Activated naive CD4-positive, alpha-beta T cell treated with Interleukin-2 at 50 U/mL for 16 hours (primary cell): ENCODE data around the gene CIC.
"Not testable (repeated sequence)": the region's sequence is repeated elsewhere in the genome, so short reads cannot be mapped to it uniquely, and the experiment has no call there.

Experiments
- DNase-seq: peaks from one replicate; pipeline ENCODE4 v3.0.0-alpha.2; 2020

Gene CIC

DNA sequence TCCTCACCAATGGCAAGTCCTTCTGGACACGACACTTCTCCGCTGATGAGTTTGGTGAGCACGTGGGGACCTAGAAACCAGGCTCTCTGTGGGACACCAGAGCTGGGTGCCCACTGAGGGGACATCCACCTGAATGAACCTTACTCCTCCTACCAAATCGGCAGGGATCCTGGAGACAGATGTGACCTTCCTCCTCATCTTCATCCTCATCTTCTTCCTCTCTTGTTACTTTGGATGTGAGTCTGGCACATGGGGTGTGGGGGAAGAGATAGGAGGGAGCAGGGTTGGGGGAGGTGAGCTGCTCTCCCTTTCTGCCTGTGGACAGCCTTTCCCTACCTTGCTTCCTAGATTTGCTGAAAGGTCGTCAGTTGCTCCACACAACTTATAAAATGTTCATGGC lies 46.0 kb downstream of the CIC start:
- no peak for DNase-seq

DNA sequence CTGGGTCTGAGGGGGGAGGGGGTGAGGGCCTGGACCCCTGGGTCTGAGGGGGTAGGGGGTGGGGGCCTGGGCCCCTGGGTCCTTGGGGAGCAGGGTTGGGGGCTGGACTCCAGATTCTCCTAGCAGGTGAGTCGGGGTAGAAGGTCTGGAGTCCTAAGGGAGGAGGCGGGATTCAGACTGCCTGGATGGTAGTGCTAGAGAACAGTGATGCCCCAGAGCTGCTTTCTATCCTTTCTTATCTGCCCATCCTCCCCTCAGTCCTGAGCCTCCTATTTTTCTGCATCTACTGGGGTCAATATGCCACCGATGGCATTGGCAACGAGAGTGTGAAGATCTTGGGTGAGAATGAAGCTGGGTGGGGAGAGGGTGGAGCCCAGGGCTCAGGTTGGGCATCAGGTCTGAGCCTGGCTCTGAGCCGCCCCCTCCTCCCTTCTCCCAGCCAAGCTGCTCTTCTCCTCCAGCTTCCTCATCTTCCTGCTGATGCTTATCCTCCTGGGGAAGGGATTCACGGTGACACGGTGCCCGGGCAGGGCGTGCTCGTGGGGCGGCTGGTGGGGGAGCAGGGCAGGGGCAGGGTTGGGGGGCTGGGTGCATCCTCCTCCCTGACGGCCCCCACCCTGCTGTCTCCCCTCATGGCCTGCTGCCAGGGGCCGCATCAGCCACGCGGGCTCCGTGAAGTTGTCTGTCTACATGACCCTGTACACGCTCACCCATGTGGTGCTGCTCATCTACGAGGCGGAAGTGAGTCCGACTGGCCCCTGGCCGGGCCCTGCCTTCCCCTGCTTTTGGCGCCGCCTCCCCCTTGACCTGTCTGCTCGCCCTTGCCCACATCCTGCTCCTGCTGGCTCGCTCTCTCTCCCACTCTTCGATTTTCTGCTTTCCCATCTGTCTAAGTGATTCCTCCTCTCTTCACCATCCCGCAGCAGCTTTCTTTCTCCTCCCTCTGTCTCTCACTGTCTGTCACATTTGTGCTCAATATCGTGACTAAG lies 47.5 kb downstream of the CIC start:
- no peak for DNase-seq

DNA sequence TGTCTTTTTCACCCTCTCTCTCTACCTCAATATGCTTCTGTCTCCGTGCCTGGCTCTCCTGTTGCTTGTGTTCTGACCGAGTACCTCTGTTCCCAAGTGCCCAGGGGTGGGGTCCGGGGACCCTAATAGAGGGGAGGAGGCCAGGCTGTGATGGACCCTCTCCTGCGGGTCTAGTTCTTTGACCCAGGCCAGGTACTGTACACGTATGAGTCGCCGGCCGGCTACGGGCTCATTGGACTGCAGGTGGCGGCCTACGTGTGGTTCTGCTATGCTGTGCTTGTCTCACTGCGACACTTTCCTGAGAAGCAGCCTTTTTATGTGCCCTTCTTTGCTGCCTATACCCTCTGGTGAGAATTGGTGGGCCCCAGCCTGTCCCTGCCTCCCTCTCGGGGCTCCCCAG lies 48.5 kb downstream of the CIC start:
- DNase-seq: no peak

DNA sequence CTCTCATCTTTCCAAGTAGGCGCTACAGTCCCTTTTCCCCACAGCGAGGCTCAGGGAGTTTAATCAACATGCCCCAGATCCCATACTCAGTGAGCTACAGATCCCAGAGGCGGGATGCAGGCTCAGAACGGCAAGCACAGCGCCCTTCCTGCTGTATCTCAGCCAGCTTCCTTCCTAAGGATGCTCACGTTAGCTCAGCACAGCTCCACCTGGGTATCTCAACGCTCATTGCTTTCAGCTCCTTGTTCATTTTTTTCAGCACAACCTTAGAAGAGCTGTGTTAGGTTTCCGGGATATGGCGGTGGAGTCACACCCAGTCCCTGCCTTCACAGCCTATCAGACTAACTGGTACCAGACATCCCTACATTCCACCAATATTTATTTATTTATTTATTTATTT lies 53.3 kb downstream of the CIC start:
- DNase-seq: no peak

DNA sequence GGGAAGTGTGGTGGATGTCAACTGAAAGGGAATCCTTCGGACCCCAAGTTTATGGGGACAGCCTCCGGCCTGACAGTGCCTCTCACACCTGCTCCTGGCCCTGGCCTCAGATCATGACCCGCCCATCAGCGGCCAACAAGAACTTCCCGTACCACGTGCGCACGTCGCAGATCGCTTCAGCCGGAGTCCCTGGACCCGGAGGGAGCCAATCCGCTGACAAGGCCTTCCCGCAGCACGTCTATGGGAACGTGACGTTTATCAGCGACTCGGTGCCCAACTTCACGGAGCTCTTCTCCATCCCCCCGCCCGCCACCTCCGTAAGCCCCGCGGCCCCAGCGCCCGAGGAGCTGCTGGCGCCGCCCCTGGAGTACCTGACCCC lies 54.4 kb downstream of the CIC start:
- no peak for DNase-seq

DNA sequence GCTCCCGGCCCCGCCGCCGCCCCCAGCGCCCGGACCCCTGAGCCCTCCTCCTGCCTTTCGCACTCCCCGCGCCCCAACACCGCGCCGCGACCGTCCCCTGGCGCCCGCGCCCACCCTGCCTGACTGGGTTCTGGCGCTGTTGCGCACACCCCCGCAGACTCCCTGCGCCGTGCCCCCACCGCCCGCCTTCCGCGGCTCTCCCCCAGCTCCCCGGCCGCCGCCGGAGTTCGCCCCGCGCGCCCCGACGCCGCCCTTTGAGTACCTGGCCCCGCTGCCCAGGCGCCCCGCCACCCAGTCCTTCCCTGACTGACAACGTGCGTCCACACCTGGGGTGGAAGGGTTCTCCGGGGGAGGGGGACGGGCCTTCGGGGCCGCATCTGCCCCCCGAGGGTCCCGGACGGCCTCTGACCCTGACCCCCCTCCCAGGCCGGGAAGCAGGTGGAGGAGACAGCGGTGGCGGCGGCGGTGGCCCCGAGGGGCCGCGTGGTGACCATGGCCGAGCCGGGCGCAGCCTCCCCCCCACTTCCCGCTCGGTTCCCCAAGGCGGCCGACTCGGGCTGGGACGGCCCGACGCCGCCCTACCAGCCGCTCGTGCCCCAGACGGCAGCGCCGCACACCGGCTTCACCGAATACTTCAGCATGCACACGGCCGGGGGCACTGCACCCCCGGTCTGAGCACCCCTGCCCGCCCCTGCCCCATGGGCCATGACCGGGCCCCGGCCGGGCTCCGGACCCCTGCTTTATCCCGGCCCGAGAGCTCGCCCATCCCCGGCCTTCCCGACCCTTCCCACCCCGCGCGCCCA lies 55.0 kb downstream of the CIC start:
- peak; percentile 31 for DNase-seq

DNA sequence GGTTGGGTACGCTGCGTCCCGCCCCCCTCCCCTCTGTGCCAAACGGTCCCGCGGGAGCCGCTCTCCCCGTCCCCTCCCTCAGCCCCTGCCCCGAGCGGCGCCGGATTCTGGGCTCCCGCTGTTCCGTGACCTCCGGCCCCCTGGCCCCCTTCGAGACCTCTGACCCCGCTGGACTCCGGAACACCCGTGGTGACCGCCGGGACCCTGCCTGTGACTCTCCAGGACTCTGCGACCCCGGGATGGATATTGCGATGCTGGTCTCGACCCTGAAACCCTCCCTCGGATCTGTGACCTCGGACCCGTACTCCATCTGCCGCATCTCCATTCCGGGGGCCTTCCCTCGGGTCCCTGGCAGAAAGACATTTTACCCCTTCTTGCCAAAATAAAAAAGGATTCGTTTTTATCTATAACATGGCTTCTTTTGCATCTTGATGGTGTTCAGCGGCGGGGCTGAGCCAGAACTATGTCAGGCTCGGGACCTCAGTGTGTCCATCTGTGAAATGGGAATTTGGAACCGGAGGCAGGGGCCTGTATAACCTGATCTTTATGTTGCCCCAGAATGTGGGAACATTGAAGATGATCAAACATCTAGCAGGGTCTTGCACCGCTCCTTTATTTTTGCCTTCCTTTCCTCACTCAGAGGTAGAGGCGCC lies 55.7 kb downstream of the CIC start:
- no peak for DNase-seq

DNA sequence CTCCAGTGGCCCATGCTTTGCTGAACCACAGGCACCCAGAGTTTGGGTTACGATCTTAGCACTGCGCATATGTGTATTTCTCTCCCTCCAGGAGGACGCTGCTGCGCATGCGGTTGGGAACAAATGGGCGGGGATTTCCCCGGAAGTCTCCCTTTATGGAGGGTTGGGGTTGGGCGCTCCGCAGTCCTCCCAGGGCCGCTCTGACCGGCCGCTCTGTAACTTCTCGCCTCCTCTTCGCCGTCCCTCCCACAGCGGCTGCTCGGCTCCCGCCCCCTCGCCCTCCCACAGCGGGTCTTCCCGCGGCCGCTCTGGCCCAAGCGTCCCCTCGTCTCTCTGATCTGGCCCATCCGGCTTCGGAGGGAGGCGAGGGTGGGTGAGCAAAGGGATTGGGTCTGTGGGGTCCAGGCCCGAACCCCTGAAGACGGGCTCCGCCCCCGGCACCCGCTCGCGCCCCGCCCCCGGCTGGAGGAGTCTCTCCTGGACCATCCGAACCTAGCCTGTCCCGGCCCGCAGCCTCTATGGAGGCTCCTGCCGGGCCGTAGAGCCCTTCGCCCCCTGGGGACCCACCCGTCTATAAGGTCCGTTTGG lies 56.4 kb downstream of the CIC start, which contains the start of gene MEGF8:
Gene MEGF8, plus strand, starts transcription at position 328 of the 588 bp plus-strand sequence. CDS start 609 bp downstream, outside the sequence.
- DNase-seq: peak; percentile 99

DNA sequence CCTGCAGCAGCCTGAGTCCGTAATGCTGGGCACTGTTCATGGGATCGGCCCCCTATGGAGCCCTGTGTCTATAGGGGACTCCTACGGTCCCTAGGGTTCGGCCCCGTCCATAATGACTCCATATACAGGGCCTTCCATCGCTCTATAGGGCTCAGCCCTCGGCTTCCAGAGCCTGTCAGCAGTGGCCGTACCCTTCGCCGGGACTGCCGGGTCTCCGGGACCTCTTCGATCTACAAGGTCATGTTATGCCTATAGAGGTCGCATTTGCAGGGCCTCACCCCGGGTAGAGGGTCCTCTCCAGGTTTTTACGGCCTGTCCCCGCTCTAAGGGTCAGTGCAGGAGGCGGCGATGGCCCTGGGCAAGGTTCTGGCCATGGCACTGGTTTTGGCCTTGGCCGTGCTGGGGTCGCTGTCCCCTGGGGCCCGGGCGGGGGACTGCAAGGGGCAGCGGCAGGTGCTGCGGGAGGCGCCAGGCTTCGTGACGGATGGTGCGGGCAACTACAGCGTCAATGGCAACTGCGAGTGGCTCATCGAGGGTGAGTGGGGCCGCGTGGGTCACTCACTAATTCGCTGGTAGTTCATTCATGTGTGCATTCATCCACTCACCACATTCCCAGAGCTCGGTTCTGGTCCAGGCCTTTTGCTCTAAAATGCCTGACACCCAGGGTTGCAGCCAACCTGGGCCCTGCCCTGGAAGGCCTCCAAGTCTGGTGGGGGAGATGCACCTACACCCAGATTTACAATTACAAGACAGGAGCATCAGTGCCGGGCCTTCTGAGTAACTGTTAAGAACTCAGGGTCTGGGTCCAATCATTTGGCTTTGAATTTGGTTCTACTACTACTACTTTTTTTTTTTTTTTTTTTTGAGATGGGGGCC lies 57.1 kb downstream of the CIC start:
- DNase-seq: peak; percentile 21

DNA sequence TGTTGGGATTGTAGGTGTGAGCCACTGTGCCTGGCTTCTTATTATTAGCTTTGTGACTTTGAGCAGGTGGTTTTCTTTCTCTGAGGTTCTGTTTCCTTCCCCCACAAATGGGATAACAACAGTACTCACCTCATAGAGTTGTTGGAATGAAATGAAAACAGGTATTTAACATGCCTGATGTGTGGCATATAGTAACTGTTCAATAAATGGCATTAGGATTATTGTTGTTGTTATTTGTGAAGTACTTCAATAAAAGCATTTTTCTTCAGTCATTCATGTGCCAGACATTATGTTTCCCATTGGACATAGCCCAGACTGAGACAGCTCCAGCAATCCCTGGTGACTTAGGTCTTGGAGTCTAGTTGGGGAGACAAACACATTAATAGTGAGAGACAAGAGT lies 57.9 kb downstream of the CIC start:
- DNase-seq: no peak

DNA sequence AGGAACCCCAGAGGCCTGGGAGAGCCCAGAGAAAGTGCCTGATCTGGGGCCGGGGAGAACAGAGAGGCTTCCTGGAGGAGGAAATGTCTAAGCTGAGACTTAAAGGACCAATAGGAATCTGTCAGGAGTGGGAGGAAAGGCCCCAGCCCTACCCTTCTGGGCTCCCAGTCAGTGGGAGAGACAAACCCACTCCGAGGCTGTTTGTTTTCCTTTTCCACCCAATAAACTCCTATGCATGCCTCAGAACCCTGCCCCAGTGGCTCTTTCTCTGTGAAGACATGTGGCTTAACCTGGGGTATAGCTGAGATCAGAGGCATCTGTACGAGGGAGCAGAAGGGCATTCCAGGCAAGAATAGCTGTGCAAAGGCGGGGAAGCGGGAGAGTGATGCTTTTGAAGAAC lies 58.3 kb downstream of the CIC start:
- no peak for DNase-seq

DNA sequence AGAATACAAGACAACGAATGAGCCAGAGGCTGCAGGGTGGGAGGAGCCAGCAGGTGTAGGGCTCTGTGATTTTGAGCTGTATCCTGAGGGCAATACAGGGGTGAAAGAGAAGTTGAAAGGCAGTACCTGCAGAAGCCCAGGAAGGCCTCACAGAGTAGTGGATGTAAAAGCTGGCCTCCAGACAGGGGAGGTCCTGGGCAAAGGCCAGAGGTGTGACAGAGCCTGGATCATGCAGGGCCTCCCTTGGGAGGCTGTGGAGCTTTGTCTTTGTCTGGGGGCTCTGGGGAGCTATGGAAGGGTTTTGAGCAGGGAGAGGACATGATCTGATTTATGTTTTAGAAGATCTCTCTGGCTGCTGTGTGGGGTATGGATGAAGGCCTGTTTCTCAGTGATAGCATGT lies 59.1 kb downstream of the CIC start:
- no peak for DNase-seq

DNA sequence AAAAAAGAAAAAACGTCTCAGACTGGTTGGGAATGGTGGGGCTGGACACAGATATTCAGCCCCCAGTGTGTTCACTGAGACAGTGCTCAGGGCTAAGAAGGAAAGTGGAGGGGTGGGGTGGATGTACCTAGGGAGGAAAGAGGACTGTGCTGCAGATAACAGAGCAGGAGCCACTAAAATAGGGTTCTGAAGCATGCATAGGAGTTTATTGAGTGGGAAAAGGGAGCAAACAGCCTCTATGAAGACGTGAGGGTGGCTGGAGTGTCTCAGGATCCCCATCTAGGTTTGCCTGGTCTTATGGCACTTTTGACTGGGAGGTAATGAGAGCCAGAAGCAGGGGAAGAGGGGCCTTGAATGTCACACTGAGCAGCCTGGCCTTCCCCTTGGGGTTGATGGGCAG lies 59.8 kb downstream of the CIC start:
- no peak for DNase-seq

DNA sequence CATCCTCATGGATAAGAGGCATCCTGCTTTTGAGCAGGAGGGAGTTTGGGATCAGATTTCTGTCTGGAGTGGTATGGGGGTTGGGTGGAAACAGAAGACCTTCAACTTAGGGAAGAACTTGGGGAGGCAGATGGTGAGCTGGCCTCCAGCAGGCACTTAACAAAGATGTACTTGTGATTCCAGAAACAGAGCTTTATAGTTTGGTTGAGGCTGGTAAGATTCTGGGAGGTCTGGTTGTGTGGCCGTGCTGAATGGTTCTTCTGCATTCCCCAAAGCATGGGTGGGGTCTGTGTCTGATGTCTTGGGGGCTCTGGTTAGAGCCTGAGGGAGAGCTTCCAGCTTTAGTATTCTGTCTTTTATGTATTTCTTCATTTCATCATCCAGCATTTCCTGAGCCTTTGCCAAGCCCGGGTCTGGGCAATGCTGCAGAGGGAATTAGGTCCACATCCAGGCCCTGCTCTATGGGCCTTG lies 61.2 kb downstream of the CIC start:
- DNase-seq: no peak

DNA sequence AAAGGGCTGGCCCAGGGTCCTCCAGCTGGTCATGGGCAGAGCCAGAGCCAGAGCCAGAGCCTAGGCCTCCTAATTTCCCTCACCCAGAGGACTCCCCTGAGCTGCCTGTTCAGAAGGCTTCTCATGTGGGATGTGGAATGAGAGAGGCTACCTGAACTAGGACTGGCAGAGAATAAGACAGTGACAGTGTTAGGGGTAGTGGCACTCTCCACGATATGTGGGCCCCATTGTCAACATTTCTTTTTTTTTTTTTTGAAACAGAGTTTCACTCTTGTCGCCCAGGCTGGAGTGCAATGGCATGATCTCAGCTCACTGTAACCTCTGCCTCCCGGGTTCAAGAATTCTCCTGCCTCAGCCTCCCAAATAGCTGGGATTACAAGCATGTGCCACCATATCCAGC lies 62.3 kb downstream of the CIC start:
- DNase-seq: not testable (repeated sequence)

DNA sequence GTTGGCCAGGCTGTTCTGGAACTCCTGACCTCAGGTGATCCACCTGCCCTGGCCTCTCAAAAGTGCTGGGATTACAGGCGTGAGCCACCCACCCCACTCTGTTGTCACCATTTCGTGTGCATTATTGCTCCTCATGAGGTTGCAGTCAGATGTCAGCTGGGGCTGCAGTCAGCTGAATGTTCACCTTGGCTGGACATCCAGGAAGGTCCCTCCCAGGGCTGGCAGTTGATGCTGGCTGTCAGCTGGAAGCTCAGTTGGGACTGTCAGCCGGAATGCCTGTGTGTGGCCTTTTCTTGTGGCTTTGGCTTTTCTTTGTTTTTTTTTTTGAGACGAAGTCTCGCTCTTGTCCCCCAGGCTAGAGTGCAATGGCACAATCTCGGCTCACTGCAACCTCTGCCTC lies 63.0 kb downstream of the CIC start:
- DNase-seq: no peak

DNA sequence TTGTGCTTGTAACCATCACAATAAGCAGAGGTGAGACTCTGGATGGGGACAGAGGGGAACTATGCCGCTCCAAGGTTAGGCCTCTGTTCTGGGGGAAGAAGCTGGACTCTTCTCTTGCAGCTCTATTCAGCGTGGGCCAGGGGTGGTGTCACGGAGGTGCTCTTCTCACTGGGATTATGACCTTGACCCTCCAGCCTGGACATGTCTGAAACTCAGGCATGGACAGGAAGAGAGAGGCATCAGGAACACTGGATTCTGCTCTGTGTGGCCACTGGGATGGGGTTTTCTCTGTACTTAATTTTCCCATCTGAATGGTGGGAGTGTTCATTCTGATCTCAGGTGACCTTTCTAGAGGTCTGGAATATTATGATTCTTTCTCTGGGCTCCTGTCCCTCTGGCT lies 64.0 kb downstream of the CIC start:
- no peak for DNase-seq

DNA sequence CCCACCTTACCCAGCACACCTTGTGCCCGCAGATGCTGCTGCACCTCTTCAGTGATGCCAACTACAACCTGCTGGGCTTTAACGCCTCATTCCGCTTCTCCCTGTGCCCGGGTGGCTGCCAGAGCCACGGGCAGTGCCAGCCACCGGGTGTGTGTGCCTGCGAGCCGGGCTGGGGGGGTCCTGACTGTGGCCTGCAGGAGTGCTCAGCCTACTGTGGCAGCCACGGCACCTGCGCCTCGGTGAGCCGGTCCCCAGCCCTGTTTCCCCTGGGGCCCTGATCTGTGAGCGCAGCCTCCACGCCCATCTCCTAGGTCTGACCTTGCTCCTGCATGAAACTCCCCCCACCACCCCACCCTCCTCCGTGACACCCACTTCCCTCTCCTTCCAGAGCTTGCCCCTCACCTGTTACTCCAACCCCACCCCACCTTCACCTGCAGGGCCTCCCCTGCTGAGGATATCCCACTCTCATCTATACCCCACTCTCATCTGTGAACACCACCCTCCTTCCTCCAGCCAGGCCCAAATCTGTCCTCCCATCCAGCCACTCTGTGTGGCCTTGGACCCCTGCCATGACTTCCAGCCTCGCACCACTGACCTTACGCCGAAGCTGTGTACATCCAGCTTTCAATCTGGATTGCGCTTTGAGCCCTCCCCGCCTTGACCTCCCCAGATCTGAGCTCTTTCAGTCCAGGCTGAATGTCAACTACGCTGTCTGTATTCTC lies 65.1 kb downstream of the CIC start:
- no peak for DNase-seq

DNA sequence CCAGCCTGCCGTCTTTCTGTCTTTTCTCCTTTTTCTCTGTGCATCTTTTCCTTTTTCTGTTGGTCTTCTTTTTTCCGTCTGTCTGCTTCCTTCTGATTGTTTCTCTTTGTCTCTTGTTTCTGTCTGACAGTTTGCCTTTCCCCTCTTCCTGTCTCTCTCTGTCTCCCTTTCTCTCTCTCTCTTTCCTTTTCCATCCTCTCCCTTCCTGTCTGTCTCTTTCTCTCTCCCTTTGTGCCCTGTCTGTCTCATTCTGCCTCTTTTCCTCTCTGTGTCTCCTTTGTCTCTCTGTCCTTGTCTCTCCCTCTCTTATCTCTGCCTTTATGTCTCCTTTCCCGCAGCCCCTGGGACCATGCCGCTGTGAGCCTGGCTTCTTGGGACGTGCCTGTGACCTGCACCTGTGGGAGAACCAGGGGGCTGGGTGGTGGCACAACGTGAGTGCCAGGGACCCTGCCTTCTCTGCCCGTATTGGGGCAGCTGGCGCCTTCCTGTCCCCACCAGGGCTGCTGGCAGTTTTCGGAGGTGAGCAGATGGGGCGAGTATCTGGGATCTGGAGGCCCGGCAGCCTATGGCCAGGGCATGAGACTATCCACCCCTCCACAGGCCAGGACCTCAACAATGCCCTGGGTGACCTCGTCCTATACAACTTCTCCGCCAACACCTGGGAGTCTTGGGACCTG lies 65.8 kb downstream of the CIC start:
- no peak for DNase-seq

DNA sequence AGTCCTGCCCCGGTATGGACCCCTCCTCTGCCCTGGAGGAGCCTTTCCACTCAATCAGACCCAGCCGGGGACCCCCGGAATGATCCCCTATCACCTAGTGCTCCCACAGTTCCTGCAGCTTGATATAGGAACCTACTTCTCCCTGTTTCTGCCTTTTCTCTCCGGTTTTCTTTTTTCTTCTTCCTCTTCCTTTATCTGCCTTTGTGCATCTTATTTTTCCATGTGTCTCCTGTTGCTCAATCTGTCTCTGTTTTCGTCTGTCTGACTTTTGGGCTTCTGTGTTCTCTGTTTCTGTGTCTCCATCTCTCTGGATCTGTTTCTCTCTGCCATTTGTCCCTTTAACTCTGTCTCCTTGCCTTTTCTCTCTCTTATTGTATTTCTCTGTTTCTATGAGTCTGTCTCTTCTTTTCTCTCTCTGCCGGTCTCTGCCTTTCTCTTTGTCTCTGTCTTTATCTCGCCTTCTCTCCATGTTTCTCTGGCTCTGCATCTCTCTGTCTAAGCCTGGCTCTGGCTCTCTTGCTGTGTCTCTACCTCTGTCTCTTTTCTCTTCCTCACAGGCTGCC lies 66.4 kb downstream of the CIC start:
- DNase-seq: no peak
